Endodermal cell (in vitro differentiated cells): ENCODE data around the gene D2HGDH. TPM values are rescaled to one million over a fixed set of nuclear protein-coding genes. Genes with fewer than 3 reads are reported as not detected.

Experiments
- DNase-seq: peaks from one replicate; pipeline ENCODE4 v3.0.0-alpha.2; 2017
- H3K27ac ChIP-seq: 2 replicates; pipeline ENCODE4 v1.5.1; 2013; ENCODE audit warnings: mild to moderate bottlenecking, low read depth, low read length, moderate library complexity
- H3K27me3 ChIP-seq: 2 replicates; pipeline ENCODE4 v1.6.1; 2013; ENCODE audit warnings: mild to moderate bottlenecking, low read length, moderate library complexity; ENCODE audit not compliant: insufficient read depth, control insufficient read depth, poor library complexity, severe bottlenecking
- H3K36me3 ChIP-seq: 2 replicates; pipeline ENCODE4 v1.7.0; 2013; ENCODE audit warnings: mild to moderate bottlenecking, low read length, moderate library complexity; ENCODE audit not compliant: control insufficient read depth, insufficient read depth
- H3K4me1 ChIP-seq: one replicate; pipeline ENCODE4 v1.7.0; 2013; ENCODE audit warnings: low read length; ENCODE audit not compliant: control insufficient read depth, insufficient read depth
- H3K4me3 ChIP-seq: 2 replicates; pipeline ENCODE4 v1.5.1; 2013; ENCODE audit warnings: mild to moderate bottlenecking, low read length, moderate library complexity
- H3K9ac ChIP-seq: 2 replicates; pipeline ENCODE4 v1.6.1; 2013; ENCODE audit warnings: mild to moderate bottlenecking, low read length, moderate library complexity; ENCODE audit not compliant: poor library complexity, severe bottlenecking; ENCODE audit errors: extremely low read depth
- H3K9me3 ChIP-seq: 2 replicates; pipeline ENCODE4 v1.6.1; 2013; ENCODE audit warnings: mild to moderate bottlenecking, low read length, moderate library complexity; ENCODE audit not compliant: control insufficient read depth
- H3K27ac Mint-ChIP-seq: 2 replicates; pipeline ENCODE4 v1.8.0; 2020; ENCODE audit warnings: mixed read lengths
- H3K27me3 Mint-ChIP-seq: 2 replicates; pipeline ENCODE4 v1.8.0; 2021; ENCODE audit warnings: mild to moderate bottlenecking, mixed read lengths; ENCODE audit not compliant: insufficient read depth
- H3K36me3 Mint-ChIP-seq: 2 replicates; pipeline ENCODE4 v1.8.0; 2020; ENCODE audit warnings: low read depth, mixed read lengths
- H3K4me1 Mint-ChIP-seq: 2 replicates; pipeline ENCODE4 v1.8.0; 2020; ENCODE audit warnings: mixed read lengths
- H3K4me3 Mint-ChIP-seq: 2 replicates; pipeline ENCODE4 v1.8.0; 2020; ENCODE audit warnings: mild to moderate bottlenecking, moderate library complexity, mixed read lengths
- H3K9me3 Mint-ChIP-seq: 2 replicates; pipeline ENCODE4 v1.8.0; 2020; ENCODE audit warnings: mild to moderate bottlenecking, mixed read lengths
- CTCF ChIP-seq: fragments of 200-600 bp; sonication (generic); conservative IDR thresholded peaks from 2 replicates; pipeline ENCODE4 v1.5.0; 2021; ENCODE audit warnings: antibody characterized with exemption, mild to moderate bottlenecking
- WGBS, 2 experiments: methylation state at CpG; one replicate each; pipeline versions ENCODE4 v1.1.5 to v1.1.7; 2013; ENCODE audit warnings: missing lambda C conversion rate in 2 of 2, mixed read lengths in 1 of 2; ENCODE audit not compliant: insufficient coverage in 1 of 2, insufficient read length in 1 of 2; 5-methylcytosine and 5-hydroxymethylcytosine counted together
- total RNA-seq, 2 donors: library from RNA; stranded (reverse); fragmentation: NEBNext Ultra II Directional in 1 of 2; extraction: Animal tissue kit (Norgen Biotek cat#: 25700) in 1 of 2; gene quantifications; 2 replicates in 1 of 2; 3 replicates in 1 of 2; pipeline ENCODE4 v1.2.1, GENCODE V29; 2021

The D2HGDH gene
- total RNA-seq, 2 donors from 2014 or later, result 25.1 to 34.8 TPM

GRCh38 chr2:241728000-241728399 lies 6.4 kb upstream of the D2HGDH start:
- H3K27ac ChIP-seq, result no peak overlapping the region
- Mint-ChIP-seq H3K36me3 (peaks cover 44% of the 10 kb centered on the region), H3K4me1 (no peaks in the 10 kb centered on the region), H3K4me3 (no peak overlapping the region), H3K9me3 (peaks cover 14% of the 10 kb centered on the region), H3K27ac (no peak overlapping the region), H3K27me3 (peaks cover 1% of the 10 kb centered on the region)
- no peak for DNase-seq
- H3K4me1 ChIP-seq, result no peaks in the 10 kb centered on the region
- H3K9me3 ChIP-seq, result peaks cover 8% of the 10 kb centered on the region
- WGBS, 2 experiments, result 95 to 98% methylated on average over 4 to 8 of the region's 8 CpGs
- no peak for TF ChIP-seq CTCF
- H3K36me3 ChIP-seq, result peaks cover 13% of the 10 kb centered on the region
- H3K27me3 ChIP-seq, result no peaks in the 10 kb centered on the region
- H3K4me3 ChIP-seq, result no peak overlapping the region
- no peak overlapping the region for H3K9ac ChIP-seq

GRCh38 chr2:241728627-241729026 lies 5.8 kb upstream of the D2HGDH start:
- 87% methylated on average over 9 to 19 of the region's 19 CpGs for WGBS, 2 experiments
- H3K9me3 Mint-ChIP-seq, result peaks cover 8% of the 10 kb centered on the region
- Histone ChIP-seq H3K27me3 (no peaks in the 10 kb centered on the region), H3K27ac (no peak overlapping the region), H3K36me3 (peaks cover 7% of the 10 kb centered on the region), H3K9me3 (peaks cover 2% of the 10 kb centered on the region), H3K4me3 (no peak overlapping the region), H3K9ac (no peak overlapping the region), H3K4me1 (no peaks in the 10 kb centered on the region)
- H3K27ac Mint-ChIP-seq, result no peak overlapping the region
- H3K4me1 Mint-ChIP-seq, result no peaks in the 10 kb centered on the region
- no peak for DNase-seq
- peaks cover 5% of the 10 kb centered on the region for H3K27me3 Mint-ChIP-seq
- no peak overlapping the region for H3K4me3 Mint-ChIP-seq
- no peak for TF ChIP-seq CTCF
- H3K36me3 Mint-ChIP-seq, result peaks cover 38% of the 10 kb centered on the region

DNA sequence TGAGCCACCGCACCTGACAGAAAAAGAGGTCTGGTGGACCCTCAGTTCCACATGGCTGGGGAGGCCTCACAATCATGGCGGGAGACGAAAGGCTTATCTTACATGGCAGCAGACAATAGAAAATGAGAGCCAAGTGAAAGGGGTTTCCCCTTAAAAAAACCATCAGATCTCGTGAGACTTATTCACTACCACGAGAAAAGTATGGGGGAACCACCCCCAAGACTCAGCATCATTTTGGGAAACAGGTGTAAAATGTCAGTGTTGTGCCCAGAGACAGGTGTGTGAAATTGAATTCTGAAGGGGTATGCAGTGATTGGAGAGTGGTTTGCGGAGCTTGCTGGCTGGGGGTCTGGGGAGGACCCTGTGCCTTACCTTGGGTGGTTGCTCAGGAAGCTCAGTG lies 4.6 kb upstream of the D2HGDH start:
- no peak for DNase-seq
- no peaks in the 10 kb centered on the region for H3K9me3 ChIP-seq
- Mint-ChIP-seq H3K9me3 (no peaks in the 10 kb centered on the region), H3K4me1 (no peaks in the 10 kb centered on the region), H3K27ac (no peak overlapping the region), H3K27me3 (peaks cover 9% of the 10 kb centered on the region), H3K4me3 (no peak overlapping the region), H3K36me3 (peaks cover 25% of the 10 kb centered on the region)
- no peak overlapping the region for H3K9ac ChIP-seq
- no peaks in the 10 kb centered on the region for H3K36me3 ChIP-seq
- H3K4me1 ChIP-seq, result no peaks in the 10 kb centered on the region
- no peak for TF ChIP-seq CTCF
- H3K4me3 ChIP-seq, result no peak overlapping the region
- H3K27ac ChIP-seq, result no peak overlapping the region
- no peaks in the 10 kb centered on the region for H3K27me3 ChIP-seq
- 96 to 100% methylated on average over 5 to 6 of the region's 6 CpGs for WGBS, 2 experiments
